NOMO-1 (cell line): ENCODE results near the gene NPTXR.

Experiments used
- DNase-seq, 2 experiments: peaks; one replicate each; lab custom pipeline; 2025; ENCODE audit not compliant: unreplicated experiment in 2 of 2; lab: John Stamatoyannopoulos, UW

NPTXR gene

DNA sequence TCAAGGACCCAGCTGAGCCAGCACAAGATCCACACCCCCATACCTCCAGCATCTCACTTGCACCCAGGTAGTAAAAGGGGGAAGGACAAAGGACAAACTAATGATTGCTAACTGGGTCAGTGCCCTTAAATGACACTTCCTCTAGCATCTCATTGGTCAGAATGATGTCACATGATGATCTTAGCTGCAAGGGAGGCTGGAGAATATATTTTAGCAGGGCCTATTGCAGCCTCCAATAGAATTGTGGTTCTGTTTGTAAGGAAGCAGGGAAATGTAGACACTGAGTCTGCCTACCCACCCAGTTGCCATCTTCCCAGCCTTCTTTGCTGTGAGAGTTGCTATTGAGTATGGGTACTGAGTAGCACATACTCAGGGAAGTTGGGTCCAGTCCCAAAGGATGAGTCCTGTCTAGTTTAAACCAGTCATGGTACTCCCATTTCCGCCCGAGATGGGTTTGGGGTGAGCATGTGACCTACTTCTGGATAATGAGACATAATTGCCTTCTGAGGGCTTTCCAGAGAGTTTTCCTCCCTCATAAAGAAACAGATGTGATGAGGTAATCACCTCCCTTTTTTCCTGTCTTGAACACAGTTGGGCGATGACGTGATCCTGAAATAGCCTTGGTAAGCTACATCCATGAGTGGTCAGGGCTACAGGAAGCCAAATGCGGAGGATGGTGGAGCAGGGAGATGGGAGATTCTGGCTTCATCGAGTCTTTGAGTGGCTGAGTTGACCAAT is 44.4 kb downstream of the NPTXR start:
- no peak for DNase-seq

DNA sequence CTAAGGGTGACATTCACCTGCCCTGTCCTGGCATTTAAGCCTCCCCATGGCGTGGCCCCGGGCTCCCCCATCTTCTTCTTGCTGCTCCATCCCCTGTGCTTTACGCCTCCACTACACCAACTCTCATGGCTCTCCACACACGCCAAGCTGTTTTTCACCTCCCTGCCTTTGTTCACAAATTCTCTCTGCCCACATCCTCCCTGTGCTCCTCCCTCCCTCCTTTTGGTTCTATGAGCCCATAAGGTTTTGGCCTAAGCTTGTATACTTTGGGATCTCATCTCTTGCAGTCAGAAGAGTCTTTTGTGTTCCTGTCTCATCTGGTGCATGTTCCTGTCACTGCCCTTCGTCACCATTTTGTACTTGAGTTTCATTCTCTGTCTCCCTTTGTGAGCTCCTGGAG is 45.3 kb downstream of the NPTXR start:
- no peak for DNase-seq

DNA sequence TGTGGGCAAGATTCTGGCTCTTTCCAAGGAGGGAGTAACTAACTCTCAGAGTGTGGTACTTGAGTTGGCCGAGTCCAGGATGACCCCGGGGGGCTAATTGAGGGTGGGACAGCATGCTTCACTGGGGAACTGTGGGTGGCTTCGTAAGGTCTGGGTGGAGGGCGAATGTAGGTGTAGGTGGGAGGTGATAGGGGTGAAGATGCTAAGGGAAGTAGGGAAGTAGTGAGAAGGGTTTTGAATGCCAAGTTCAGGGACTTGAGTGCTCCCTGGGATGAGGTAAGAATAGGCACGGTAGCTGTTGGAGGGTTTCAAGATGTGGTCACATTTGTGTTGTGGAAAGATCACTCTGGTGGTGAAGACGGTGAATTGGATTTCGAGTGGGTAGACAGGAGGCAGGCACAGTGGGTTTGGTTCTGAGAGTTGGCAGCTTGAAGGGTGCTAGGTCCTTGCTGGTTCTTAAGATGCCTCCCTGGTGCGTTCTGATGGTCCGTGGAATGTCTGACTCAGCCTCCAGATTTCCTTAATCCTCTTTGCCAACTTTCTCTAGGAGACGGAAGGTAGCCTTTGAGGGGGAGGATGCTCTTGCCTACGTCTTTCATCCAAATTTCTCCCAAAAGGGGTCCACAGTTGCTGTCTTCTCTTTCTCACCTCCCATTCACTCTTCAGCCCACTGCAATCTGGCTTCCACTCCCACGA is 47.4 kb downstream of the NPTXR start:
- DNase-seq = no peak

DNA sequence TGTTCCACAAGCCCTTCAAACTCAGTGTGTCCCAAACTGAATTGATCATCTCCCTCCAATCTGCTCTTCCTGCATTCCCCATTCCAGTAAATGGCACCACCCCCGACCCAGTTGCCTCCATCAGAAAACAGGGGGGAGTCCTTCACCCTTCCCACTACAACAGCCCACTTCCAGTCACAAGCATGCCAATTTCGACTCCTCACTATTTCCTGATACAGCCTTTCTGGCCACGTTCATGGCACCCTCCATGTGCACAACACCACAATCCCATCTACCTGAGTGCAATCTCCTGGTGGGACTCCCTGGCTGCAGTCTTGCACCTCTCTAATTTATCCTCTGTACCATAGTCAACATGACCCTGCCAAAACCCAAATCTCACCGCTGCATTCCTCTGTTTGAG is 48.3 kb downstream of the NPTXR start:
- DNase-seq = no peak

DNA sequence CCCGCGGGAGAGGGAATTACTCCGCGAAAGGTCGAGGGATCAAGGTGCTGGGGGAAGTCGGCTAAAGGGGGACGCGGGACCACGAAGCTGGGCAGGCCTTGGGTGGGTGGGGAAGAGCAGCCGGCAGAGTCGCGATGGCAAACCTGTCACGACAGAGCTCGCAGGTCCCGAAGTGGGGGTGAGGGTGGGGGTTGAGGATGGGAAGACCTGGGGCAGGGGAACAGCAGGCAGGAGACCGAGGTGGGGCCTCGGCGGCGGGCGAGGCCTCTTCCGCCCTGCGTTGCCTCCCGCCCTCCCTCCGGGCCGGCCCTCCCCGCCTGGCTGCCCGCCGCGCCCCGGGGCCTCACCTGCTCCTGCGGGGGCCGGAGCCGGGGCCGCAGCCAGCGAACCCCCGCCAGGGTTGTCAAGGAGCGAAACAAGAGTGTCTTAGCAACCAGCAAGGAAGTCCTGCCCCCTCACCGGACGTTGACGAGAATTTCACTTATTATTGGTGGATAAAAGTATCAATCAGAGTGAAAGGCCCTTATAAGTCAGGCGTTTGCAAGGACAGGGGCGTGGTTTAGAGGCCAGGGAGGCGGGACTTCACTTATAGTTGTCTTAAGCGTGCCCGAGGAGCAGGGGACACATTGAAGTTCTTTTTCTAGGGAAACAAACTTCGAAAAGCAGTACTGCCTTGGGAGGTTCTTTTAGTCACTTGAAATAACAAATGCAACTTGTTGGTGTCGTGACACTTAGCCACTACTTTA is 49.9 kb downstream of the NPTXR start, which contains the start of gene DNAL4:
TSS of gene DNAL4 (minus strand) at position 423 of the 746 bp plus-strand sequence. CDS start 11,412 bp downstream, outside the sequence.
- DNase-seq = peak; percentile 96 to 98

DNA sequence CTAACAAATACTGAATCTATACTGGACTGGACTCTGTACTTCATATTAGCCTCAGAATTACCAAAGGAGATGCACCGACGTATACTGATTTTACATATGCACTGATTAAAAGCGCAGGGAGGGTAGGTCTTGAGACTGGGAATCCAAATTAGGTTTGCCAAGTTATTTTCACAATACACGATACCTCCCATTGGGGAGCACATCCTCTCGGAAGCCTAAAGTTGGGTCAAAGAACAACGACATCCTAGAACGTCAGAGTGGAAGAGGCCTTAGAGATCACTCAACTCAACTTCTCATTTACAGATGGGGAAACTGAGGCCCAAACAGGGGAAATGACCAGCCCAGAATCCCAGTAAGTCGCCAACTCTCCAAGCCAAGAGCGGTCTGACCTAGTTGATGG is 50.5 kb downstream of the NPTXR start:
- peak in 1 of 2 experiments; percentile 6 for DNase-seq

DNA sequence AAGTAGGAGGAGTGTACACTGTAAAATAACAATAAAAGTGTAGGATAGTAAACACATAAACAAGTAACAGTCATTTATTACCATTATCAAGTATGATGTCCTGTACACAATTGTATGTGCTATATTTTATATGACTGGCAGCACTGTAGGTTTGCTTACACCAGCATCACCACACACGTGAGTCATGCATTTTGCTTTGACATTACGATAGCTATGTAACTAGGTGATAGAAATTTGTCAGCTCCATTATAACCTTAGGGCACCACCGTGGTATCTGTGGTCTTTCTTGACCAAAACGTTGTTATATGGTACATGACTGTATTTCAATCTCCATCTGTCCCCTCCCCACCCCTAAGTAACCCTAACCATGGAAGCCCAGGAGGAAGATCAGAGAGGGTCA is 51.0 kb downstream of the NPTXR start:
- DNase-seq = no peak

DNA sequence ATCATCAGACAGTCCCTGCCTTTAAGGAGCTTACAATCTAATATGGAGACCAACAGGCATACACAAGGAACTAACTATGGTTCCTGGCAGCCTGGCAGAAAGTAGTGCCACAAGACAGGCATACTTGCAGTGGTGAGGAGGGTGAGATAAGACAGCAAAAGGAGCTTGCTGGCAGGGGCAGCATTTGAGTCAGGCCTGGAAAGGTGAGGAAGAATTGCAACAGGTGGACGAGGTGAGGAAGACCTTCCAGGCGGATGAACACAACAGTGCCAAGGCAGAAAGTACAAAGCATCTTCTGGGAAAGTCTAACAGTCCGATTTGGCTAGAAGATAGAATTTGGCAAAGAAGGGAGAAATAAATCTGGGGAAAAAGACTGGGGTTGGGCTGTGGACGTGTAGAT is 54.2 kb downstream of the NPTXR start:
- DNase-seq = no peak

DNA sequence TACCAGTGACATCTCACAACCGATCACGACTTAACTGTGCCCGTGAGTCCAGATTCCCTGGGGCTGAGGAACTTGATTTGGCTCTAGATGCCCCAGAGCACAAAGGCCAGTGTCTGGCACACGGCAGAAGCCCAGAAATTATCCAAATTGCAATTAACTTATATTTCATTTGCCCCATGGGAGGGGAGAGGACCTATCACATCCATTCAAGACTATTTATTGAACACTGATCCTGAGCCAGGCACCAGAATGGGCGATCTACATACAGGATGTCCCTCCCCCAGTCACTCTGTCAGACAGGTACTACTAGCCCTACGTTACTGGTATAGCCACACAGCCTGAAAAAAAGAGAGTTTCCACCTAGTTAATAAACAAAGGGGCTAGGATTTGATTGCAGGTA is 55.0 kb downstream of the NPTXR start:
- no peak for DNase-seq

DNA sequence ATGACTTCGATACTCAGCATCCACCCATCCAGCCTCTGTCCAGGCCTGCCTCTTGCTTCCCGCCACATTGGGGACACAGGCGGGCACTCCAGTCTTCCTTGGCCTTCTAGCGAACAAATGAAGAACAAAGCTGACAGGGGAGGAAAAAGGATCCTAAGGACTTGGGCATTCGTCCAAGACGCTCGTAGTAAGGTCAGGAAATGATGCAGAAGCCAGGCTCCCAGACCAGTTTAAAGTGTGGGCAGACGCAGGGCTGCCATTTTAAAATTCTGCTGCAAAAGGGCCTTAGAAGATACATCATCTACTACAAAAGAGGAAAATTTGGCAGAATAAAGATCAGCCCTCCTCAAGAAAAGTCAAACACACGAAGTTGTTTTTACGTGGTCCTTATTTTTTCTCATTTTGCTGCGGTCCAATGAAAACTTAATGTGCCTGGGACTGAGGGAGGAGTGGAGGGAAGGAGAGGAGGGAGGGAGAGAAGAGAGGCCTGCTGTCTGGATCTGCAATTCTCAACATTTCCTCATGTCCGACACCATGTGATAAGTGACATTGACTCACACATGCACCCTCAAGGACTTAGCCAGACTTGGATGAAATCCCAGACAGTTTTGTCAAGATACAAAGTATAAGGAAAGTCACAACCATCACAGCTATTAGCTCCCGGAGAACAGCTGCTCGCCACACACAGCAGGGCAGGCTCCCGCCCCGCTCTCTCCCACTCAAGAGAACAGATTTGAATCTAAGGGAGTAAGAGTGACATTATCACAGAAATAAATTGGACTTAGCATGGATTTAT is 55.6 kb downstream of the NPTXR start:
- no peak for DNase-seq

DNA sequence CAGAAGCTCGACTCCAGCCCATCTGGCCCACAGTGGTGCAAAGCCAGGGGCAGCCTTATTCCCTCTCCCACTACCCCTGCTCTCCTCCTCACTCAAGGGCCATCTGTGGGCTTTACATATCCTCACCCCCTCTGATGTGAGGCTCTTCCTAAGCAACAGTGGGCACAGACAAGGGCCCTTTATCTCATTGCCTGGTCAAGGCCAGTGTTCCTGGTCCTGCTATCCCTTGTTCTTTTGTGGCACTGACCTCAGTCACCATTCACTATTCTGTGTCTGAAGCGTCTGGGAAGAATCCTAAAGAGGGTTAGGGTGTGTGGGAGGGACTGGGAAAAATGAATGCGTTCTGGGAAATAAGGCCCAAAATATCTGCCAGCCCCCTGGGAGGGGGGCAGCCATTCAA is 57.2 kb downstream of the NPTXR start:
- DNase-seq = no peak

DNA sequence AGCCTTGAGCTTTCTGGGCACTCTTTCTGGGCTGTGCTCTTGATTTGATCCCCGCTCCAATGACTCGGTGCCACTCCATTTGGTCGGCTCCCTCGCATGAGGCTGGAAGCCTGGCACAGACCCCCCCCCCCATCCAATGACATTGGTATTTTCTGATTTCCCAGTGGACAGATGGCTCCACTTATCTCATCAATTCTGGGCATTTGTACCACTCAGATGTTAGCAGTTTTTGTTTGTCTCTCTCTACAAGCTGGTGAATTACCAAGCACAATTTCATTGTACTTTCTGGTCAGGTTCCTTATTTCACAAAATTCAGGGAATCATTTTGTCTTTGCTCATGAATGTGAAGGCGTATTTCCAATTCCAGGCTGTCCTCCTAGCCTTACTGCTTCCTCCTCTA is 59.0 kb downstream of the NPTXR start:
- DNase-seq = no peak

DNA sequence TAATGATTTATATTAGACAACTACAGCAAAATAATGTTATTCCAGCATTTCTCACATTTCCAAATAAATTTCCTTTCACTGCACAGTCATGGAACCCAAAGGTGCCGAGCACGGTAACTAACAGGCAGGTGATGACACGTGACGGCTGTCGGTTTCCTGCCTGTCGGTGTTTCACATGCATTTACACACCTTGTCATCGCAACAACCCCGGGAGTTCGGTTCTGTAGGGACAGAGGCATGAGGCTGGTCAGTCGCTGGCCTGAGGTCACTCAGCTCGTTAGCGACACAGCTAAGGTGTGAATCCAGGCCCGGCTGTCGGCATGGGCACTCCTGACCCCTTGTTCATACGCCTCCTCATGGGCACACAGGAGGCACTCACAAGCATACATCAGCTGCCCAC is 59.8 kb downstream of the NPTXR start:
- DNase-seq = no peak

DNA sequence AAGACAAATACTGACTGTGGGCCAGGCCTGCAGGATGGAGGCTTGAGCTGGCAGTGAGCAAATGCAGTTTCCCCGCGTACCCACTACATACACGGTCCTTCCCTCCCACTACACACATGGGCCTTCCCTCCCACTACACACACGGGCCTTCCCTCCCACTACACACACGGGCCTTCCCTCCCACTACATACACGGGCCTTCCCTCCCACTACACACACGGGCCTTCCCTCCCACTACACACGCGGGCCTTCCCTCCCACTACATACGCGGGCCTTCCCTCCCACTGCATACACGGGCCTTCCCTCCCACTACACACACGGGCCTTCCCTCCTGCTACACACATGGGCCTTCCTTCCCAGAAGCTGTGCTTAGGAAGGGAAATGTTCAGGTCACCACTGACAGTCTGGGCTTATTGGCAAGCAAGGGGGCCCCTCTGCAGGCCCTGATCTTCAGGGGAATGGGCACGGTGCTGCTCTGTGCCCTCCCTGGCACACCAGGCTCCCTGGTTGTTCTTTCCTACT is 60.7 kb downstream of the NPTXR start:
- DNase-seq = no peak

DNA sequence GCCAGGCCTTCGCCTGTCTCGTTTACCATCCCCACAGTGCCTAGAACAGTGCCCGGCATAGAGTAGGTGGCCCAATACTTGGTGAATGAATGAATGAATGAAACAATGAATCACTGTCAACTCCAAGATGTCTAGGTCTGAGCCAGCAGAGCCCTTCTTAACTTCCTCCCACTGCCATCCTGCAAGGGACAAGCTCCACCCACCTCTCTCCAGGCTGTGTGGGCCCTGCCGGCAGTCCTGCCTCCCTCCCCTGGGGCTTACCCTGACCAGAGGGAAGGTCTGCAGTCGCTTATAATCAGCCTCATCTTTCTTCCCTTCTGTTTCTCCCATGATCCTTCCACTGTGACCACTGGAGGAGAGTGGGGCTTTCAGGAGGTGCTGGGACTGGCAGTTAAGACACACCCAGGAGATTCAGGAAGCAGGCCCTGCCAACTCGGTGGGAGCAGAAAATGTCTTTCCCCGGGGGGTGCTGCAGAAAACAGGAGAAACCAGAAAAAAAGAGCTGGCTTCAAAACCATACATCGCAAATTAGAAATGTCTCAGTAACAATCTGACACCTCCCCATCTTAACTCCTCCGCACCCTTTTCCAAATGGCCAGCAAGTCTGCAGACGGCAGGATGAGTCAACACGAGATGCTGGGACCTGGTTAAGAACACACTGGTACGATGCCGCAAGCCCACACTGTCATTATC is 61.3 kb downstream of the NPTXR start:
- peak; percentile 16 to 42 for DNase-seq

DNA sequence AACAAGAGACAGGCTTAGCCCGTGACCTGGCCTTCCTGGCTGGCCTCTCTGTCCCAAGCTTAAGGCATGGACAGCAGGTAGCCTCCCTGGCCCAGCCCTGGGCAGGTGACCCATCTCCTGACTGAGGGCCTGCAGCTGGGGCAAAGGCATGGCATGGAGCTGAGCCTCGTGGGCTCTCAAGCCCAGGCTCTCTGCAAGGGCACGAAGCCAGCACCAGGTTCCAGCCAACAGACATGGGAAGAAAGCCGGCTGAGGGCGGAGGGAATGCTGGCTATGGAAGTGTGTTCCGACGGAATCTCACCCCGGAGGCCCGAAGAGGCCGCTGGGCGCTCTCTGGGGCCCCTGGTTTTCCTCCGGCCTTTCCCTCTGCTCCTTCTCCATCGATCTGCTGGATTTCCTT is 62.8 kb downstream of the NPTXR start:
- no peak for DNase-seq

DNA sequence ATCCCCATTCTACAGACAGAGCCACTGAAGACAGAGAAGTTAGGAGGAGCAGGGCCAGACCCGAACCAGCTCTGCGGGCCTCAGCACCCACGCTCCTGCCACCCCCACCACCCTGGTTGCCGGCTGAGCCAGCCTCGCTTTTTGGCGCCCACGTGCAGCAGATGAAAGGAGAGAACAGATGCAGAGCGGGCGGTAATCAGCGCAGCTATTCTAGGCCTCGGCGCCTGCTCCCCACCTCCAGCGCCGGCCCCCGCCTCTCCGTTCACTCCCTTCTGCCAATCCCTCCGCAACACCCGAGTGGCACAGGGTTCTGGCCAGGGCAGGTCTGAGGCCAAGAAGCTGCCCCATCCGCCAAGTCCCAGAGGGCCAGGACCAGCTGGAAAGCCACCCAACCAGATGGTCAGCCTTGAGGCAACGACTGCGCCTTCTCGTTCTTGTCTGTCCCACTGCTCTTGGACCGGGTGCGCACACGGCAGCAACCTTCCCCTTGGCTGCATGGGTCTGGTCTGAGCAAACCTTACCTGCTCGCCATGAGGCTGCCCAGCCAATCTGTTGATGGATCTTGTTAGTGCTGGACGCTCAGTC is 66.6 kb downstream of the NPTXR start:
- DNase-seq = no peak

DNA sequence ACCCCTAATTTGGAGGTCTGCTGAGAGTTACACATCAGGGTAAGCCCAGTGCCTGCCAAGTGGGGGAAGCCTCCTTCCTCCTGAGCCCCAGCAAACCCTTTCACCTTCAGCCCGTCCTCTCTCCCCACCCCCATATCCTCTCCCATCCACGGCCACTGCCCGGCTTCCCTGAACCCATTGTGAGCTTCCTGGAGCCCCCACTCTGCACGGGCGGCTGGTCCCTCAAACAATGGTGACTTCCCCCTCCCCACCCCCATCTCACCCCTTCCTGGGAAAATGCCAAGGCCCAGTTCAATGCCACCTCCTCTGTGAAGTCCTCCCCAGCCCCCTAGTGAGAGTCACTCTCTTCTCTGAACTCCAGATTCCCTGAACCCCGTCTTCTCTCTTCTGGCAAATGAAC is 67.7 kb downstream of the NPTXR start:
- DNase-seq = no peak

DNA sequence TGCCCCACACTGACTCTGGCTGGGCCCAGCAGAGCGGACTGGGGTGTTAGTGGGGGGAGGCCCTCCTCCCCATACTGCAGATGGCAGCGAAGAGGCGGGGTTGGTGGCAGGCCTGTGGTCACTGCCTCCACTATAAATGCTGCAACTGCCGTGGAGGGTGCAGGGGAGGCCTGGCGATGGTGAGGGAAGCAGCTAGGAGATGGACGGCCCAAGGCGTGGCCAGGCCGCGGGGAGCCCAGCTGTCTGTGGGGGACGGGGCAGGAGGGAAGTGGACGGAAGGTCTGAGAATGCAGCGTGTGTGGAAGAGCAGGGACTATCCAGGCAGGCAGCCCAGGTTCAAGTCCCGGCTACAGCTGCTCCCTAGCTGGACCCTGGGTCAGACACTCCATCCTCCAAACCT is 68.2 kb downstream of the NPTXR start:
- DNase-seq = no peak
